ENCODE measurements around the gene METTL27.
A peak's percentile ranks its signal among the peaks of the same experiment; 100 is the strongest.

The METTL27 gene

GRCh38 chr7:73870041-73870492 is 27.8 kb upstream of the METTL27 start:
- no peaks in the 10 kb centered on the region for H3K9me3 Mint-ChIP-seq
- peaks cover 20% of the 10 kb centered on the region for H3K4me1 Mint-ChIP-seq
- H3K36me3 Mint-ChIP-seq (ENCODE audit: low read depth): no peaks in the 10 kb centered on the region
- peaks cover 17% of the 10 kb centered on the region for H3K27me3 Mint-ChIP-seq (ENCODE audit: low read depth)
- H3K4me3 Mint-ChIP-seq: peak overlapping the region in 2 of 3 experiments; percentile 1 to 24
- TF ChIP-seq CTCF (IDR thresholded peaks at IDR 0.05; ENCODE audit: unreplicated experiment in 3 of 3): no peak
- H3K27ac Mint-ChIP-seq: peak overlapping the region; percentile 49 to 84 (median 78)

- H3K9me3 Mint-ChIP-seq: no peaks in the 10 kb centered on the region
- TF ChIP-seq CTCF (IDR thresholded peaks at IDR 0.05; ENCODE audit: unreplicated experiment in 3 of 3): no peak
- H3K27me3 Mint-ChIP-seq (ENCODE audit: low read depth): peaks cover 17% of the 10 kb centered on the region
- no peak overlapping the region for H3K4me3 Mint-ChIP-seq
- no peaks in the 10 kb centered on the region for H3K36me3 Mint-ChIP-seq (ENCODE audit: low read depth)
- peak overlapping the region in 1 of 3 experiments; percentile 84 for H3K27ac Mint-ChIP-seq
- peaks cover 20% of the 10 kb centered on the region for H3K4me1 Mint-ChIP-seq
These were observed 26.9 kb upstream of the METTL27 start for GRCh38 chr7:73869011-73869798.

- Mint-ChIP-seq H3K9me3 (no peaks in the 10 kb centered on the region), H3K27ac (peak overlapping the region in 2 of 3 experiments; percentile 19 to 45), H3K36me3 (ENCODE audit: low read depth) (no peaks in the 10 kb centered on the region), H3K27me3 (ENCODE audit: low read depth) (peaks cover 12% of the 10 kb centered on the region), H3K4me3 (no peak overlapping the region), H3K4me1 (peaks cover 18% of the 10 kb centered on the region)
- TF ChIP-seq CTCF (IDR thresholded peaks at IDR 0.05; ENCODE audit: unreplicated experiment in 3 of 3): no peak
These were observed 24.1 kb upstream of the METTL27 start for GRCh38 chr7:73866446-73866767.

DNA sequence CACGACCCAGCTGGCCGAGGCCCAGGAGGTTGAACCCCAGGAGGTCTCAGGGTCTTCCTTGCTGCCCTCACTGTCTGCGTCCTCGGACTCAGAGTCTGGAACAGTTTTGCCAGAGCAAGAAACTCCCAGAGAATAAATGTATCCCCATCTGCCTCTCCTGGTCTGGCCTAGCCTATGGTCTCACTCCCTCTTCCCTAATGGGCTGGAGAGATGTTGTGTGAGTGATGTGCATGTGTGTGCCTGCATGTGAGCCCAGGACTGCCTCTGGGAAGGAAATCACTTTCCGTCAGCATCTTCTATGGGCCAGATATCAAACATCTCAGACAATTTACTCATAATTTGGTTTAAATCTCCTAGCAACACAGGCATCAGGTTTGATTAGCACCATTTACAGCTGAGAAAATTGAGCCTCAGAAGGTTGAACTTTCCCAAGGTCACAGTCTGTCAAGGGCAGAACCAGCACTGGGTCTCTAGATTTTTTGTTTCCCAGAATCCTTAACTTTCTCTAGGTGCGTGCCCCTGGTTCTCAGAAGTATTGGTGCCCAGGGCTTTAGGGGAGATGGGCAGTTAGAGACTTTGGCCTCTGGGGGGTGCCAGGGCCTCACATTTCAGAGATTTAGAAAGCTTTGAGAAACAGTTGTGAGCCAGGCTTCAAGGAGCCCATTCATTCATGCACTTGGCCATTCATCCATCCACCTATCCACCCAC is 23.6 kb upstream of the METTL27 start:
- peaks cover 16% of the 10 kb centered on the region for H3K4me1 Mint-ChIP-seq

GRCh38 chr7:73864981-73865711 is 22.8 kb upstream of the METTL27 start:
- no peak for TF ChIP-seq CTCF (IDR thresholded peaks at IDR 0.05; ENCODE audit: unreplicated experiment in 3 of 3)
- H3K4me1 Mint-ChIP-seq: peaks cover 11% of the 10 kb centered on the region
- H3K9me3 Mint-ChIP-seq: no peaks in the 10 kb centered on the region
- H3K27ac Mint-ChIP-seq: no peak overlapping the region
- no peaks in the 10 kb centered on the region for H3K36me3 Mint-ChIP-seq (ENCODE audit: low read depth)
- H3K4me3 Mint-ChIP-seq: no peak overlapping the region
- peaks cover 14% of the 10 kb centered on the region for H3K27me3 Mint-ChIP-seq (ENCODE audit: low read depth)

More for the DNA sequence above, 23.6 kb upstream of the METTL27 start:
- peaks cover 10% of the 10 kb centered on the region for H3K27me3 Mint-ChIP-seq (ENCODE audit: low read depth)
- peak overlapping the region in 2 of 3 experiments; percentile 19 to 45 for H3K27ac Mint-ChIP-seq
- H3K9me3 Mint-ChIP-seq: no peaks in the 10 kb centered on the region
- peak; percentile 56 to 70 (median 59) for TF ChIP-seq CTCF (IDR thresholded peaks at IDR 0.05; ENCODE audit: unreplicated experiment in 3 of 3)
- H3K4me3 Mint-ChIP-seq: no peak overlapping the region
- H3K36me3 Mint-ChIP-seq (ENCODE audit: low read depth): no peaks in the 10 kb centered on the region

All from nephron (organoid).